Stimulated activated CD4-positive, alpha-beta T cell treated with anti-CD3 and anti-CD28 coated beads, Interleukin-4, amount 100 ng/mL, for 24 hours (primary cell): ENCODE measurements around the gene CATSPERZ.

Experiments used
- DNase-seq: peaks from one replicate; pipeline ENCODE4 v3.0.0-alpha.2; 2020

Gene CATSPERZ

DNA sequence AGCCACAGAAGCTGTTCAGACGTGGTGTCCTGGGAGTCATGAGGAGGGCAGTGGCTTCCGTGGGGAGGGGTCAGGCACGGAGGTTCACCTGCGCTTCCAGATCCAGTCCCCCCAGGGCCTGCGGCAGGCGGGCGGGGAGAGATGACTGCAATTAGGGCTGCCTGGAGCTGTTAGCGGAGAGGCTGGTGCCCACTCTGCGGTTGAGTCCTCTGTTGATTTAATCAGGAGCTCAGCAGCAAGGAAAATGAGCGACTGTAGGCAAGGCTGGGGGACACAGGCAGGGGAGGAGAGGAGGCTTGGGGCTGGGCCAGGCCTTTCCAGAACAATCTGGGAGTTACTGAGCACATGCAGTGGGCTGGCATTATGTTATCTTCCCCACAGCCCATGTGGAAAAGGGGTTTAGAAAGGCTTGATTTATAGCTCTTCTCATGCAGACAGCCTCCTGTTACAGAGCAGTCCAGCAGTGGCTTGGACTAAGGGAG lies 35.7 kb upstream of the CATSPERZ start:
- DNase-seq = no peak

DNA sequence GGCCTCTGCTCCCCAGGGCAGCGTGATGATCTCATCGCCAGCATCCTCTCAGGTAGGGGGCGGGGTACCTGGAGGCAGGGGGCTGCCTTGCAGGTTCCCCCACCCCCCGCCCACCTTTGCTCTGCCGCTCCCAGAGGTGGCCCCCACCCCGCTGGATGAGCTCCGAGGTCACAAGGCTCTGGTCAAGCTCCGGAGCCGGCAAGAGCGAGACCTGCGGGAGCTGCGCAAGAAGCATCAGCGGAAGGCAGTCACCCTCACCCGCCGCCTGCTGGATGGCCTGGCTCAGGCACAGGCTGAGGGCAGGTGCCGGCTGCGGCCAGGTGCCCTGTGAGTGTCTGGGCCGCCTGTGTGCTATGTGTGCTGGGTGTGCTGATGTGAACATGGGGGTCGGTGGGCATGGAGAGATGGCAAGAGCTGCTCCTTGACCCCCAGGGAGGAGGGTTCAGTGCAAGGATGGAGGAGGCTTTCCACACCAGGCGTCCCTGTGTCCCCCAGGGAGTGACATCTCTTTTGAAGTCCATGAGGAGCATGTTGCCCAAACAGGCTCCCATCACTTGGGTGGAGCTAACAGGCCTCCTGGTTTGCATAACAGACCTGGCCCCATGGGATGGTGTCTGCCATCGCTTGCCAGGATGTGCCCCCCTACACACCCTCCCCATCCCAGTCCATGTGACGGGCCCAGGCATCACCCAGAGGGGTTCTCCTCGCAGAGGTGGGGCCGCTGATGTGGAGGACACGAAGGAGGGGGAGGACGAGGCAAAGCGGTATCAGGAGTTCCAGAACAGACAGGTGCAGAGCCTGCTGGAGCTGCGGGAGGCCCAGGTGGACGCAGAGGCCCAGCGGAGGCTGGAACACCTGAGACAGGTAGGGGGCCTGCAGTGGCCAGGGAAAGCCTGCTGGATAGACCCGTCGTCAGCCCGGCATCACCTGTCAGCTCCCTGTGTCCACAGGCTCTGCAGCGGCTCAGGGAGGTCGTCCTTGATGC lies 34.7 kb upstream of the CATSPERZ start:
- no peak for DNase-seq

DNA sequence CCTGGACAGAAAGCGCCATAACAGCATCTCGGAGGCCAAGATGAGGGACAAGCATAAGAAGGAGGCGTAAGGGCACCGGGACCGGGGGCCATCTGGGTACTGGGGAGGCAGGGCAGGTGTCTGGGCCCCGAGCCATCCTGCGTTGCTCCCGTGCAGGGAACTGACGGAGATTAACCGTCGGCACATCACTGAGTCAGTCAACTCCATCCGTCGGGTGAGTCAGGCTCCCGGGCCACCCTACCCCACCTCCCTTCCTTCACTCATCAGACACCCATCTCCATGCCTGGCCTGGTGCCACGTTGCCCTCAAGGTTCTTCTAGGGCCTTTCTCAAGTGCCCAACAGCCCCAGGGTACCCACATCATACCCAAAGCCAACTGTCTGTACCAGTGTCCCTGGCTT lies 33.8 kb upstream of the CATSPERZ start:
- no peak for DNase-seq

DNA sequence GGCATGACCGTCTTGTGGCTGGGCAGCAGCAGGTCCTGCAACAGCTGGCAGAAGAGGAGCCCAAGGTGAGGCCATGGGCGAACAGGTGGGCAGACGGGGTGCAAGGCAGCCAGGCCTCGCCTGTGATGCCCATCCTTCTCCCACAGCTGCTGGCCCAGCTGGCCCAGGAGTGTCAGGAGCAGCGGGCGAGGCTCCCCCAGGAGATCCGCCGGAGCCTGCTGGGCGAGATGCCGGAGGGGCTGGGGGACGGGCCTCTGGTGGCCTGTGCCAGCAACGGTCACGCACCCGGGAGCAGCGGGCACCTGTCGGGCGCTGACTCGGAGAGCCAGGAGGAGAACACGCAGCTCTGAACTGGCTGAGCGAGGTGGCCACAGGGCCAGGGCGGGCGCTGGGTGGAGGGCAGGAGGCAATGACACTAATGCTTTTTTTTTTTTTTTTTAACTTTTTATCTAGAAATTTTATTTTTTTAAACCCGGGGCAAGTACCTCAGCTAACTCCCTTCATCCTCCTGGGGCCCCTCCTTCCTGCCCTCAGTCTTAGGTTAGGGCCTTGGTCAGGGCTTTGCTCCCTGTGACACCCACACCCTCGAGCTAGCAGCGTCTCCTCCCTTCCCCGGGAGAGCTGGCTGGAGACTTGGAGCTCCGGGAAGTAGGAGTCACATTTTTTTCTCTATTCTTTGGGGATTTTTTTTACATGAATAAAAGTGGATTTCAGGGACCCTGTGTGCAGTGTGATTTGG lies 32.8 kb upstream of the CATSPERZ start:
- no peak for DNase-seq

DNA sequence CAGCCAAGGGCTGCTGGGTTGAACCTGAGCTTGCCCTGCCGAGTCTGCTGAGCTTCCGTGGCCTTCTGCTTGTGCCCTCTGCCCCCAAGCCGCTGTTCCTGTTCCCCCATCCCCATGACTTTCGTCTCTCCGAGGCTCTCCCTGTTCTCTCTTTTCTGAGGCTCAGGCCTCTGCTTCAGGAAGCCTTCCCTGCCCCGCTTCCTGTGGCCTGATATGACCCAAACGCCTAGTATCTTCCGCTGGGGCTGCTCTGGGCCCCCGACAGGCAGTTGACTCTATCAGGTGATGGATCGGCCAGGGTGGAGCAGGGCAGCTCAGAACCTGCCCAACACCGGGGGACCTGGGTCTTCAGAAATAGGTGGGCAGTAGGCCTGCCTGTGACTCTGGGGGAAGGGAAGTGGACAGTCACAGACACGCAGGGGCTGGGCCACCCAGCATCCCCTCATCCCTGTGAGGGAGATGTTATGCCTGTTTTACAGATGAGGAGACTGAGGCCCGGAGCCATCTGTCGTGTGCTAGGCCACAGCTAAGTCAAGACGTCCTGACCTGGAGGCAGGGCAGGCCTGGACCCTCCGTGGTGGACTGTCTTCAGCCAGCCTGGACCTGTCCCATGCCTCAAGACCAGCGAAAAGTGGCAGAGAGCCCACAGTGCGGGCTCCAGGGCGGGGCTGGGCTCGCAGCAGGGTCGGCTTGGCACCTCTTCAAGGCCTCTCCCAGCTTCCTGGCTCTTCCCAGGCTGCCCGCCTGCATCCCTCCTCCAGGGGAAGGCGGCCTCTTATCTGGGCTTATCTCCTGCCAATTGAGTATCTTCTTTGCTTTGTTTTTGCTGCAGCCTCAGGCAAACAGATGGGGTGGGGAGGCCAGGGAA lies 31.9 kb upstream of the CATSPERZ start:
- no peak for DNase-seq

DNA sequence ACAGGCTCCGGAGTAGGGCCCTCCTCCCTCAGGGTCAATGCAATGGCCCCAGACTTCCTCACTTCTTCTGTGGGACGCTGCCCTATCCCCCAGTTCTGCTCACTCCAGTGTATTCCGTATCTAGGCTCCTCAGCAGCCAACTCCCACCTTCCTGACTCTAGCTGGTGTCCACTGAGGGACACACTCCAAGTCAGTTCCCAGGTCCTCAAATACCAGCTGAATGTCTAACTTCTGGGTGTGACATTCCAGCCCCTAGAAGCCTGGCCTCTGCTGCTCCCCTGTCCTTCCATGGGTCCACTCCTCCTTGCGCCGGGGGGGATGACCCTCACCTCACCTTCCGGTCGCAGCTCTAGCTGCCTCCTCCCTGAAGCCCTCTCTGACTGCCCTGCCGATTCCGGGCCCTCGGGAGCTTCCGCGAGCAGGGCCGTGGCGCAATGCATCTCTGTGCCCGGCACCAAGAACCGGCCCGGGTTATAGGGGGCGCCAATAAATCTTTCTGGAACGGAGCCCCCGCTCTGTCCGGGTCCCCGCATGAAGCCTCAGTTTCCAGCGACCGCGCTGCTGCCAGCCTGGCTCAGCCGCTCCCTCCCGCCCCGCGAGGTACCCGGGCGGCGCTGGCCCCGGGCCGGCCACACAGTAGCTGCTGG lies 31.1 kb upstream of the CATSPERZ start:
- DNase-seq = peak; percentile 36

DNA sequence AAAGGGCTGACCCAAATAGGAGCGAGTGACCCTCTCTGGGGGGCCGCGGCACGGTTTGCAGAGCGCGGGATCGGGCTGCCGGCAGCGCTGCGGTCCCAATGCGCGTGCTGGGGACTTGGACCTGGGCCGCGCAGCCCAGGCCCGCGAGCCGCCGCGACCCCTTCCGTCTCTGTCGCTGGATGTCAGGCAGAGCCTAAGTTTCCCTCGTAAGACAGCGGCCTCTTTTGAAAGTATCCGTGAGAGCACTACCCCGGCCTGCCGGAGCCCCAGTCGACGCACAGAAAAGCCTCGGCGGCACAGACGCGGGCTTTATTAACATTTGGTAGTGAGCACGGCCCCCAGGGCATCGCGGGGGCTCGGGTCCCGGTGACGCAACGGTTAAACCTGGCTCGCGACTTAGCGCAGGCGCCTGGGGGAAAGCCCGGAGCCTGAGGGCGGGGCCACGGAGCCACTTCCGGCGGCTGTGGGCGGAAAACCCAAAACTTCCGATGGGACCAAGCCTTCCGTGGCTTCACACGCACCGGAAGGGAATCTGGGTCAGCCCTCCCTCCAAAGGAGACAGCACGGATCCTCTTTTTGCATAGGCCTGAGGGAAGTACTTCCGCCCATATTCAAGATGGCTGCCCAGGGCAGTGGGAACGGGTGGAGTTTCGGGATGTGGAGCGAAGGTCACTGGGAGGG lies 30.5 kb upstream of the CATSPERZ start:
- DNase-seq = peak; percentile 99

DNA sequence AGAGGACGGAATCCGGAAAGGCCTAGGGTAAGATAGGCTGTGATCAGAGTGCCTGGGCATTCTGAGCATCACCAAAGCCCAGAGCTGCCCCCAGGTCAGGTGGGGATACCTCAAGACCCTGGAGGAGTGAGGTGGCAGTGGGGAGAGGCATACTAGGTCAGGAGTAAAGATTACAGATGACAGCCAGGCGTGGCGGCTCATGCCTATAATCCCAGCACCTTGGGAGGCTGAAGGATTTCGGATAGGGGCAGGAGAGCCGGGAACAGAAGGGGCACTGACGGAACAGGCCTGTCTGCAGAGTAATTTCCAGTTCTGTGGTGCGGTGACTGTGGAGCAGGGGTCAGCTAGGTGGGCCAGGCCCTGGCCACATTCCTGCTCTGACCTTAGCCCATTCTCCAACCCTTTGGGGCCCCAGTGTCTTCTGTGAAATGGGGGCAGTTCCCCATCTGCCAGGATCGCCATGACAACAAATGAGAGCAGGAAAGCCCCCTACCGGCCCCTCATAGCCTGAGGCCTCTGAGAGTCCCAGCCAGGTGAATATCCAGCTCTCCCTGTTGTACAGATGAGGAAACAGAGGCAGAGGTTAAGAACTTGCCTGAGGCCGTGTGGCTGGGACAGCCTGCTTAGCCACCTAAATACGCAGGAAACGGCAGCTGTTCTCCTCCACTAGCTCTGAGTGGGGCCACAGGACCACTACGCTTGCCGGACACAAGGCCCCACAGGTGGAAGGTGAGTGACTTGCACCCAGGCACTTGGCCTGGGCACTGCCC lies 24.9 kb upstream of the CATSPERZ start:
- no peak for DNase-seq

- DNase-seq = no peak
Observed at GRCh38 chr11:64275841-64276240, 24.3 kb upstream of the CATSPERZ start.

DNA sequence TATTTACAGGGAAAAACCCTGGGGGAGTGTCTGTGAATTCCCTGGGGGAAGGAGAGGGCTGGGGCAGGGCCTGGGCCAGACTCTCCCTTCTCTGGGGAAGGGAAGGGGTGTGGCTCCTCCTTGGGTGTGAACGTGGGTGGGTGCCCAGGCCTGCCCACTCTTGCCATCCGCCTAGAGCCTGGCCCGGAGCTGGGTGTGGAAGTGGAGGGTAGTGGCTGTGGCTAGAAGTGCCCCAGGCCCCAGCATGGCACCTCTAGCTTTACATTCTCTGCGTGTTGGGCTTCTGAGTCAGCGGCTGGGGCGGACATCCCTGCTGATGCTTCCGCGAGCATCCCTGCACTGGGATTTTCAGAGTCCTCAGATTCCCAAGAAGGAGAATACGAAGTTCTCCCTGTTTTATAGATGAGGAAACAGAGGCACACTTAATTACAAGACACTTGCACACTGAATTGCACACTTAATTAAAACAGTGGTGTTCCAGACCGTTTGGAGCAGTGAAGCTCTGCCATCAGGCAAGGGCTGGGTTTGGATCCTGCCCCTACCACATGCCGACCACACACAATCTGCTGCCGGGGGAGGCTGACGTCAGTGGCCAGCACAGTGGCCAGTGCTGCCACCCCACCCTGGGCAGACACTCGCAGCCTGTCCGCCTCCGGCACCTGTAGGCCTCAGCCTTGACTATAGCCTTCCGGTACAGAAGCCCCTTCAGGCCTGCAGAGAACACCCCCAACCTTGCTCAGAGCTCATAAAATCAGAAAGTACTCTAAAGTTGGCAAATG lies 23.3 kb upstream of the CATSPERZ start:
- DNase-seq = no peak

GRCh38 chr11:64278576-64279190 lies 21.5 kb upstream of the CATSPERZ start:
- DNase-seq = no peak

- DNase-seq = no peak
Observed at GRCh38 chr11:64281957-64282770, 18.0 kb upstream of the CATSPERZ start.

GRCh38 chr11:64283092-64283491 lies 17.1 kb upstream of the CATSPERZ start:
- DNase-seq = no peak

GRCh38 chr11:64284048-64284961 lies 15.9 kb upstream of the CATSPERZ start, which contains the start of gene BAD:
BAD (minus strand) TSS chr11:64284665; CDS start chr11:64284368, 297 bp downstream.
- DNase-seq = peak; percentile 93

- peak; percentile 88 for DNase-seq
Observed at GRCh38 chr11:64284962-64285884, 14.9 kb upstream of the CATSPERZ start, which contains the start of gene GPR137. GPR137 (plus strand) TSS chr11:64285848; CDS start chr11:64286525, 677 bp downstream.
